Erythroblast (primary cell): Measurements from ENCODE around the gene CNIH2.

ENCODE experiments used
- DNase-seq, 2 experiments: peaks; one replicate each; lab custom pipeline; 2025; lab: John Stamatoyannopoulos, UW
- GATA1 ChIP-seq: IDR thresholded peaks from 2 replicates; pipeline ENCODE4 v1.6.1; 2011; ENCODE audit warnings: low read depth, mild to moderate bottlenecking, control low read depth, low read length, moderate library complexity
- POLR2A ChIP-seq: IDR thresholded peaks from 2 replicates; pipeline ENCODE4 v1.6.1; 2011; ENCODE audit warnings: mild to moderate bottlenecking, low read length

Gene CNIH2

DNA sequence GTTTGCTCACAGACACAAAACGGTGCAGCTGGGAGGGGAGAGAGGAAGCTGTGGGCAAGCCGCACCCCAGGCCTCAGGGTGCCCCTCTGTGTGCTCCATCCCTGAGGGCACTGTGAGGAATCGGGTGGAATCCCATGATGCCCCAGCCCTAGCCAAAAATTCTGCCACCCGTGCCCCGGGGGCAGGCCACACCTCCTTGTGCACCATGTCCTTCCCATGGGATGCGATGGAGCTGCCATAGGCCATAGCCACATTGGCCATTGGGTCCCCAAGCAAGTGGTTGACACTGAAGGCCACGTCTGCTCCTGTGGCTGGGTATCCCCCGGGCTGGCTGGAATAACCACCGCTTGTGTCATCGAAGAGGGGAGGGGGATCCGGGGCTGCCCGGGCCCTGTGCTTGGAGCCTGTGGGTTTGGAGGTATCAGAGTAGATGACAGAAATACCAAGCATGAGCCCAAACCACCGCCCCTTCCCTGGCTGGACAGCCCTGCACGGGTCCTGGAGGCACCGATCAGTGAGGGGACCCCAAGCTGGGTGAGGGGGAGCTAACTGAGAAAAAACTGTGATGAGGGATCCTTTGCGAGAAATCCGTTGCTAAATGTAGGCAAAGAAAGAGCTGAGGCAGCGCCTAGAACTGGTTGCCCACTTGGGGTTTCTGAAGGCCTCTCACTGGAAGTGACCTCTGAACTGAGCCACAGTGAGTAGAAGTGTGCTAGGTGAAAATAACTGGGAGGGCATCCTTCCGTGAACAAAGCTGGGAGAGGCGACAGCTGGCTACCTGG lies 10.1 kb downstream of the CNIH2 start:
- DNase-seq, result no peak
- no peak for TF ChIP-seq GATA1
- no peak for TF ChIP-seq POLR2A

DNA sequence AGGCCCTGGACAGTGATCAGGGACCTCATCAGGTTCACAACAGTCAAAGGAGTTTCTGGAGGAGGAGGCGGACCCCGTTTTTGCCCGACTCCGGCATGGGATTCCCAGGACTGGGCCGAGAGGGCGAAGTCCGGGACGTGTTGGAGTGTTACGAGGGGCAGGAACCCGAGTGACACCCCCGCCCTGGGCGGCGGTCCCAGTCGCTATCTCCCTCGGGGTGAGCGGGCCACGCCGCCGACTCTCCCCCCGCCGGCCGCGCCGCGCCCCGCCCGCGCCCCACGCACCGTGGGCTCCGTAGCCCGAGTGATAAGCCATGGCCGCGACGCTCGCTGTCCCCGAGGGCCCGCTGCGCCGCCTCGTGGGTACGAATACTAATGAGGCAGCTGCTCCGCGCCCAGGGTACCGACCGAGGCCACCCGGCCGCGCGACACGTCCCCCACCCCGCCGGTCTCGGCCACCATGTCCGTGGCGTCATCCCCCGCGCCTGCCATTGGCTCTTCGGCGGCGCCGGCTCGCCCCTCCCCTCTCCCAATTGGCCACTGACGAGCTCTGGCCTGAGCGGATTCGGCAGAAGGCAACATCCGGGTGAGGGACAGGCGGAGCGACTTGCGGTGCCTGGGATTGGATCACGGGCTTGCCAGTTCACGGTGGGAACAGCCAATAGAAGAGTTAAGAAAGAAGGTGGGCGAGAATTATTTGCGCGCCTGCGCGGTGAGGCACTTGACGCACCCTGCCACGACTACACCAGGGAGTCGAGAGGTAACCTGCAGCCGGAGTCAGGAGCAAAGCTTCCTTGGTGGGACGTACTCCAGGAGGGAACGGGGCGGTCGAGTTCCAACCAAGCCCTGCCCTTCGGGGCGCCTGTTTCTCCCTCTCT lies 10.9 kb downstream of the CNIH2 start, which contains the start of gene YIF1A:
YIF1A (minus strand) TSS at position 473 of the 877 bp plus-strand sequence; CDS start at position 315, 158 bp downstream.
- peak; percentile 99 for DNase-seq
- peak; percentile 94 for TF ChIP-seq POLR2A
- no peak for TF ChIP-seq GATA1

DNA sequence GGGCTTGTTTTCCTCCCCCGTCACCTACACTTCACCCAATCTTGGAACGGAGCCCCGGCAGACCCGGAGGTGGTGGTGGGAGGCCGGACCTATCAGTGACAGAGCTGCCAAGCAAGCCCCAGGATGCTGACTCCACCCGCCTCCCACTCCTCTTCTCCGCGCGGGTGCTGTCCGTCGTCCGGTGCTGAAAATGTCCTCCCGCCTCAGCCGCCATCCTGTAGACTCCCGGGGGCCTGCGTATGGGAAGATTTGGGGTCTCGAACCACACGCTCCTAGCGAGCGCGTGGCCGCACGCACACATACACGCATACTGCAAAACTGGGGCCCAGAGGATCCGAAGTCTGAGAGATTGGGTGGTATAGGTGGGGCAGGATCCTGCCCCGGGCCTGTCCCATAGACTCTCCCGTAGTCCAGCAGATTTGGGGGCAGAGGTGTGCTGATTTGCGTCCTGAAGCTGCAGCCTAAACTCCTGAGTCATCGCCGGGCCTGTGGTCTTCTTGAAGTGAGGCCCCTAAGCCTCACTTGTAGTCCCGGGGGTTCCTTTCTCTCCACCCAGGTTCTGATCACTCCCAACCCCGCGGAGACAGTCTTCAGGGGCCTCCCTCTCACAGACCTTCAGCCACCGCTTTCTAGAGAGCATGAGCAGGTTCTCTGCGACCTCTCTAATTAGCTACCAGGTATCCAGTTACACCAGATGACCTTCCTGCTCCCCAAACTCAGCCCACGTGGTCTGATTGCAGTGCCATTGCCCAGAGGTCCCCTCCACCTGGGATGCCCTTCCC lies 11.8 kb downstream of the CNIH2 start:
- peak; percentile 82 for DNase-seq
- TF ChIP-seq GATA1, result no peak
- TF ChIP-seq POLR2A, result no peak

DNA sequence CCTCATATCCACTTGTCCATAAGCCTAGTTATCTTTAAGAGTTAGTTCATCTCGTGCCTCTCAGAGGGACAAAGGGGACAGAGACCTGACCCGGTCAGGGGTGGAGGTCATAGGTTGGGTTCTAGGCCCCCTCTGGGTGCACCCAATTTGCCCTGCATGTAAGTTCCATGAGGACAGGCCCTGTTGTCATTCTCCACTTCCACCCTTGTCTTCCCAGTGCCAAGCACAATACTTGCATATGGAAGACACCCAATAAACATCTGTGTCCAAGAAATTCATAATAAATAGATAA lies 12.3 kb downstream of the CNIH2 start:
- no peak for DNase-seq
- TF ChIP-seq GATA1 (no peak), POLR2A (no peak)

DNA sequence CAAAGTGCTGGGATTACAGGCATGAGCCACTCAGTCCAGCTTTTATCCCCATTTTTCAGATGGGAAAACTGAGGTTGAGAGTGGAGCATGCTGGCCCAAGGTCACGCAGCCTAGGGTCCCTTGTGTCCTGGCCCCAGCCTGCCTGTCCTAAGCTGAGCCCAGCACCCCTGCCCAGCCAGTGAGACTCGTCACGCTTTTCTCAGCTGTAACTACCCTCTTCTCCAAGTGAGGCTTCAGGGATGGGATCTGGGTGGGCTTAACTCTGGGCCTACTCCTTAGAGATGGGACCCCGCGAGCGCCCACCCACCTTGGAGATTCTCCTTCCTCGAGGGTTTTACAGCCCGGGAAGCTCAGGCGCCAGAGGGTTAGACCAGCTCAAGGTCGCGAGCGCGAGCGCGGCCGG lies 13.3 kb downstream of the CNIH2 start:
- TF ChIP-seq POLR2A (no peak), GATA1 (no peak)
- no peak for DNase-seq

DNA sequence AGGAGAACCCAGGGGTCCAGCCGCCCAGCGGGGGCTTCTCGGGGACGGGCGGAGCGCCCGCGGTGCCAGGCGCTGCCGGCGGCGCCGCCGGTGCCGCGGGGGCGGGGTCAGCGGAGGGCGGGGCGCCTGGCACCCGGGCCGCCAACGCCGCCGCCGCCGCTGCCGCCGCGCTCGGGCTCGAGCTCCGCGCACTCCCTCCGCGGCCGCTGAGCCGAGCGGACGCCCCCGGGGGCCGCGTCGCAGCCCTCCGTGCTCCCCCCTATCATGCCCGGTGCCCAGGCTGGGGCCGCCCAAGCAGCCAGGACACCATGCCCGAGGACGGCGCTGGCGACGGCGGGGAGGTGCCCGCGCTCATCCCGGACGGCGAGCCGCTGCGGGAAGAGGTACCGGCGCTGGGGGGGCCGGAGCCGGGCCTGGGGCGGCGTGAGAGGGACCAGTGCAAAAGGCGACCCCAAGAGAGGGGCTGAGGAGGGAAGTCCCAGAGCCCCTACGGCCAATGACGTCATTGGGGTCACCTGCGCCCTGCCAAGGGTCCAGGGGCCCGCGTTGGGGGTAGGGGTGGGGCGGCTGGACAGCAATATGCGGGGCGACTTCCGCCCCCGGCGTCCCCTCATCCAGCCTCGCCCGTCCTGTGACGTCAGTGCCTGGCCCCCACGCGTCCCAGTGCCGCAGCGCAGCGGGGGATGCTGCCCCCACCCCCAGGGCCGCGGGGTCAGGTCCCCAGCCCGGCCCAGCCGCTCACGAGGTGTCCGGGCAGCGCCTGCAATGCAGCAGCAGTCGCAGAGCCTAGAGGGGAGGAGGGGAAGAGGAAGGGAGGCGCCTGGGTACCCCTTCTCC lies 13.9 kb downstream of the CNIH2 start, which contains the start of gene TMEM151A:
TMEM151A (plus strand) TSS at position 189 of the 837 bp plus-strand sequence; CDS start at position 309, 120 bp downstream.
- no peak for DNase-seq
- no peak for TF ChIP-seq POLR2A
- no peak for TF ChIP-seq GATA1

DNA sequence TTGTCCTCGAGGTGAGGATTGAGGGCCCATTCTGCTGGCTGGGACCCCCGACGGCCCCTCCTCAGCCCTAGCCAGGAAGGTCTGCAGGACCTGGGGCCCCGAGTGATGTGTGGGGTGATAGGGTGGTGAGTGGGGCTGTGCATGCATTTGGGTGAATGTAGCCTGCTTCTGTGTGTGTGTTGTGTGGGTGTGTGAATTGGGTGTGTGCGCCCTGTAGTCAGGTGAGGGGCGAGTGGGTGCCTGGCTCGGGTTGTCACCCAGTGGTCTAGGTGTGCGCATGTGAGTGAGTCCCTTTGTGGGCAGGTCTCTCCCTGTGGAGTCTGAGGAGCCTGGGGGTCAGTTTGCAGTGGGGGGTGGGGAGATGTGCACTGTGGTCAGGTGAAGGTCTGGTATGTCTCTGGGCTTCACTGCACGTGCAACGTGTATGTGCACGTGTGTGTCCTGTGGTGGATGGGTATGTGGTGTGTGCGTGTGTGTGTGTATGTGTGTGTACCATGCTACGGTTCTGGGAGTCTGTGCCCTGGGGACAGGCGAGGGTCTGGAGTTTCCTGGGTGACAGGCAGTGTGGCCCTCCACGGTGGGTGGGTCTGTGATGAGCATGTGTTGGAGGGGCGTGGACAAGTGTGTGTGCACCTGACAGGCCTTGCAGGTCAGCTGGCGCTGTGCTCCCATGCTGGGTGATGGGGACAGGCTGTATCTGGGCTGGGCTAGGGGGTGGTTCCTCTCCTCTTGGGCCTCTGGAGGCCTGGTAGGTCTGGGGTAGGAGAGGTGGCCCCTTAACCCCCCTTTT lies 14.8 kb downstream of the CNIH2 start:
- TF ChIP-seq GATA1 (no peak), POLR2A (no peak)
- no peak for DNase-seq

DNA sequence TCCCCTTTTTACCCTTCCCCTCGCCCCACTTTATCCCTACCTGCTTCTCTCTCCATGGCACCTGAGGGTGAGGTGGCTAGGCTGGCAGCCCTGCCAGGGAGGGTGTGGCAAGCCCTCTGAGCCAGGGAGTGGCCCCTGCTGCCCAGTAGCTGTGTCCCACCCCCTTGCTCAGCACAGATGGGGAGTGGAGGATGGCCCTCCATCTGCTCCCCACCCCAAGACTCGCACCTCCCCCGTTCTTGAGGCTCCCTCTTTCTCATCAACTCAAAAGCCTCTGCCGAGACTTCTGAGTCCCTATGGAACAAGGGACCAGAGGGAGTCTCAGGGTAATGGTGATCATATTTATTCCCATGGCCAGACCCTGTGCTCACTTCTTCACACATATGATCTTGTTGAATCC lies 15.4 kb downstream of the CNIH2 start:
- no peak for TF ChIP-seq POLR2A
- no peak for TF ChIP-seq GATA1
- DNase-seq, result no peak

DNA sequence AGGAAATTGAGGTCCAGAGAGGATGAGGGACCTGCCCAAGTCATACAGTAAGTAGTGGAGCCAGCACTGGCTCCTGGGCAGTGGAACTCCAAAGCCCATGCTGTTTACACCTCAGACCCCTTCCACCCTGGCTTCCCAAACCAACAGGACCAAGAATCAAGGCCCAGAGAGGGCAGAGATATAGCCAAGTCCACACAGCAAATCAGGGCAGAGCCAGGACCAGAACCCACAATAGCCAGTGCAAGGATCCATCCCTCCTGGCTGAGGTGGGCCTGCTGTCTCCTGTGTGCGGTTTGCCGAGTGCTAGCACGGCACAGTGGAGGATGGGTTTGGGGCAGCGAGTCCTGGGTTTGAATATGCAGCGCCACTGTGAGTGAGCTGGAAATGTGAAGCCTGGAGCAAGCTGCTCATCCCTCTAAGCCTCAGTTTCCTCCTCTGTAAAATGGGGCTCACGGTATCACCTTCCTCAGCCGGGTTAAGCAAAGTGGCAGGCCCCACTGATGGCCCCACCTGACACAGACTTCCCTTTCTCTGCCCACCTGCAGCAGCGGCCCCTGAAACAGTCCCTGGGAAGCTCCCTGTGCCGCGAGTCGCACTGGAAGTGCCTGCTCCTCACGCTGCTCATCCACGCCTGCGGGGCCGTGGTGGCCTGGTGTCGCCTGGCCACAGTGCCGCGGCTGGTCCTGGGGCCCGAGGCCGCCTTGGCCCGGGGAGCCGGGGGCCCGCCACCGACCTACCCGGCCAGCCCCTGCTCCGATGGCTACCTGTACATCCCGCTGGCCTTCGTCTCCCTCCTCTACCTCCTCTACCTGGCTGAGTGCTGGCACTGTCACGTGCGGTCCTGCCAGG lies 16.0 kb downstream of the CNIH2 start:
- no peak for TF ChIP-seq POLR2A
- no peak for TF ChIP-seq GATA1
- no peak for DNase-seq

DNA sequence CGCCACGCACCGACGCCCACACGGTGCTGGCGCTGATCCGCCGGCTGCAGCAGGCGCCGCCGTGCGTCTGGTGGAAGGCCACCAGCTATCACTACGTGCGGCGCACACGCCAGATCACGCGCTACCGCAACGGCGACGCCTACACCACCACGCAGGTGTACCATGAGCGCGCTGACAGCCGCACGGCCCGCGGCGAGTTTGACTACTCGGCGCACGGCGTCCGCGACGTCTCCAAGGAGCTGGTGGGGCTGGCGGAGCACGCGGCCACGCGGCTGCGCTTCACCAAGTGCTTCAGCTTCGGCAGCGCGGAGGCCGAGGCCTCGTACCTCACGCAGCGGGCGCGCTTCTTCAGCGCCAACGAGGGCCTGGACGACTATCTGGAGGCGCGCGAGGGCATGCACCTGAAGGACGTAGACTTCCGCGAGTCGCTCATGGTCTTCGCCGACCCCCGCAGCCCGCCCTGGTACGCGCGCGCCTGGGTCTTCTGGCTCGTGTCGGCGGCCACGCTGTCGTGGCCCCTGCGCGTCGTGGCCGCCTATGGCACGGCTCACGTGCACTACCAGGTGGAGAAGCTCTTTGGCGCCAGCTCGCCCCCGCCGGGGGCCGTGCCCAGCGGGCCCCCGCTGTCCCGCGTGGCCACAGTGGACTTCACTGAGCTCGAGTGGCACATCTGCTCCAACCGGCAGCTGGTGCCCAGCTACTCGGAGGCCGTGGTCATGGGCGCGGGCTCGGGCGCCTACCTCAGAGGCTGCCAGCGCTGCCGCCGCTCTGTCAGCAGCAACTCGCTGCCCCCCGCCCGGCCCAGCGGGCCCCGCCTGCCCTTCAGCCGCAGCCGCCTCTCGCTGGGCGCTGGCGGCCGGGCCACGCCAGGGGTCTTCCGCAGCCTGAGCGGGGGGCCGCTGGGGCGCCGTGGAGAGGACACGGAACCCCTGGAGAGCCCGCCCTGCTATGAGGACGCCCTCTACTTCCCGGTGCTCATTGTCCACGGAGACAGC lies 16.9 kb downstream of the CNIH2 start:
- TF ChIP-seq GATA1, result no peak
- no peak for DNase-seq
